K562 (cell line): ENCODE results near the gene DTL. TPM values are rescaled to one million over a fixed set of nuclear protein-coding genes. Genes with fewer than 3 reads are reported as not detected.

Source experiments
- BHLHE40 ChIP-seq: IDR thresholded peaks from 2 replicates; pipeline ENCODE4 v1.6.1; 2011; ENCODE audit warnings: low read length, improper control_type of control experiment
- CBFB ChIP-seq: sonication (generic); formaldehyde crosslinking; IDR thresholded peaks from 2 replicates; pipeline ENCODE4 v1.4.0; 2020; ENCODE audit warnings: mild to moderate bottlenecking, missing genetic modification reagents
- EGR1 ChIP-seq: fragments of 450-650 bp; conservative IDR thresholded peaks from 2 replicates; pipeline ENCODE4 v1.6.1; 2017; ENCODE audit warnings: mild to moderate bottlenecking
- FOXP1 ChIP-seq: sonication (generic); formaldehyde crosslinking; IDR thresholded peaks from 2 replicates; pipeline ENCODE4 v1.8.0; 2022; ENCODE audit warnings: mild to moderate bottlenecking, missing genetic modification reagents
- HNRNPLL ChIP-seq: fragments of 200-400 bp; formaldehyde crosslinking; IDR thresholded peaks from 2 replicates; pipeline ENCODE4 v1.6.1; 2017; ENCODE audit warnings: low read length, low read depth, mild to moderate bottlenecking; ENCODE audit not compliant: poor library complexity, severe bottlenecking
- LEF1 ChIP-seq: fragments of 450-650 bp; IDR thresholded peaks from 2 replicates; pipeline ENCODE4 v1.6.1; 2016; ENCODE audit warnings: mild to moderate bottlenecking
- MTA1 ChIP-seq: fragments of 450-650 bp; IDR thresholded peaks from 2 replicates; pipeline ENCODE4 v1.6.1; 2017; ENCODE audit warnings: borderline replicate concordance
- MYNN ChIP-seq, 2 experiments: sonication (generic); formaldehyde crosslinking in 1 of 2; IDR thresholded peaks; 2 replicates each; pipeline versions ENCODE4 v1.5.0 to v1.6.1; 2016 to 2020; ENCODE audit warnings: antibody characterized with exemption in 1 of 2, missing genetic modification reagents in 1 of 2
- POLR3G ChIP-seq: IDR thresholded peaks from 2 replicates; pipeline ENCODE4 v1.6.1; 2011; ENCODE audit not compliant: insufficient read length, insufficient replicate concordance; ENCODE audit errors: extremely low read depth
- RBFOX2 ChIP-seq: fragments of 200-400 bp; formaldehyde crosslinking; IDR thresholded peaks from 2 replicates; pipeline ENCODE4 v1.6.1; 2017; ENCODE audit warnings: low read depth, mild to moderate bottlenecking, low read length, moderate library complexity
- RBM17 ChIP-seq: fragments of 200-400 bp; formaldehyde crosslinking; IDR thresholded peaks from 2 replicates; pipeline ENCODE4 v1.6.1; 2017; ENCODE audit warnings: low read depth, mild to moderate bottlenecking, low read length, borderline replicate concordance
- RCOR1 ChIP-seq, 2 experiments: IDR thresholded peaks; 2 replicates each; pipeline ENCODE4 v1.6.1; 2012; ENCODE audit warnings: low read depth in 2 of 2, low read length in 2 of 2, borderline replicate concordance in 1 of 2, improper control_type of control experiment in 1 of 2
- WHSC1 ChIP-seq: IDR thresholded peaks from one replicate; pipeline ENCODE4 v1.6.1; 2012; ENCODE audit warnings: low read length, control low read depth, inconsistent platforms
- ZFP30 ChIP-seq: fragments of 250-450 bp; sonication (Bioruptor Pico); IDR thresholded peaks from 2 replicates; pipeline ENCODE4 v1.8.0; 2022; ENCODE audit warnings: moderate library complexity, mild to moderate bottlenecking, inconsistent platforms, borderline replicate concordance
- ZFX ChIP-seq: sonication (generic); formaldehyde crosslinking; IDR thresholded peaks from 2 replicates; pipeline ENCODE4 v1.8.0; 2022; ENCODE audit warnings: mild to moderate bottlenecking, missing genetic modification reagents, moderate library complexity
- ZNF121 ChIP-seq: sonication (generic); formaldehyde crosslinking; conservative IDR thresholded peaks from 2 replicates; pipeline ENCODE4 v1.8.0; 2022; ENCODE audit warnings: missing genetic modification reagents
- ZNF282 ChIP-seq: sonication (generic); formaldehyde crosslinking; IDR thresholded peaks from 2 replicates; pipeline ENCODE4 v1.8.1; 2023; ENCODE audit warnings: missing genetic modification reagents
- polyA plus RNA-seq, 8 experiments: library from polyadenylated mRNA; depleted of rRNA in 4 of 8; stranded (reverse) in 5 of 8; unstranded in 3 of 8; fragments of >200 nt; fragmentation: Nextera tagmentation in 2 of 8; fragmentation: Illumina TruSeq in 1 of 8; extraction: Ambion mirVana in 2 of 8; extraction: Trizol in 1 of 8; gene quantifications; 2 replicates each; pipeline versions ENCODE4 v1.2.1 to v1.2.3, GENCODE V29; 2011 to 2014; ENCODE audit warnings: inconsistent platforms in 1 of 8, missing spikeins in 1 of 8
- total RNA-seq, 7 experiments: library from RNA; depleted of rRNA in 6 of 7; stranded (reverse); fragments of >200 nt in 6 of 7; fragmentation: Illumina TruSeq in 2 of 7; extraction: Trizol in 2 of 7; gene quantifications; 2 replicates each; pipeline versions ENCODE4 v1.2.1 to v1.2.3, GENCODE V29; 2011 to 2021; ENCODE audit warnings: low replicate concordance in 1 of 7
- TF ChIP-seq, protein P1 (sequence below), 2 experiments: fragments of 150-350 bp in 1 of 2; IDR thresholded peaks; 2 replicates each; pipeline ENCODE4 v1.6.1; 2012 to 2016; ENCODE audit warnings: low read depth in 2 of 2, low read length in 2 of 2, mild to moderate bottlenecking in 1 of 2, moderate library complexity in 1 of 2
- TF ChIP-seq, protein P2 (sequence below): fragments of 250-450 bp; sonication (Bioruptor Pico); IDR thresholded peaks from 2 replicates; pipeline ENCODE4 v1.8.0; 2022; ENCODE audit warnings: inconsistent platforms
- TF ChIP-seq, protein P3 (sequence below): fragments of 250-450 bp; sonication (Bioruptor Pico); IDR thresholded peaks from 2 replicates; pipeline ENCODE4 v1.8.0; 2021; ENCODE audit warnings: moderate library complexity, mild to moderate bottlenecking, inconsistent platforms
- TF ChIP-seq, protein P4 (sequence below): fragments of 450-650 bp; IDR thresholded peaks from 2 replicates; pipeline ENCODE4 v1.6.1; 2016; ENCODE audit warnings: mild to moderate bottlenecking

DTL gene
- total and polyA plus RNA-seq, 9 of the 15 experiments (the other 6 are each of a cell fraction or from before 2014, with no cell fraction given) = 38.3 to 81.0 (median 63.2) TPM

DNA sequence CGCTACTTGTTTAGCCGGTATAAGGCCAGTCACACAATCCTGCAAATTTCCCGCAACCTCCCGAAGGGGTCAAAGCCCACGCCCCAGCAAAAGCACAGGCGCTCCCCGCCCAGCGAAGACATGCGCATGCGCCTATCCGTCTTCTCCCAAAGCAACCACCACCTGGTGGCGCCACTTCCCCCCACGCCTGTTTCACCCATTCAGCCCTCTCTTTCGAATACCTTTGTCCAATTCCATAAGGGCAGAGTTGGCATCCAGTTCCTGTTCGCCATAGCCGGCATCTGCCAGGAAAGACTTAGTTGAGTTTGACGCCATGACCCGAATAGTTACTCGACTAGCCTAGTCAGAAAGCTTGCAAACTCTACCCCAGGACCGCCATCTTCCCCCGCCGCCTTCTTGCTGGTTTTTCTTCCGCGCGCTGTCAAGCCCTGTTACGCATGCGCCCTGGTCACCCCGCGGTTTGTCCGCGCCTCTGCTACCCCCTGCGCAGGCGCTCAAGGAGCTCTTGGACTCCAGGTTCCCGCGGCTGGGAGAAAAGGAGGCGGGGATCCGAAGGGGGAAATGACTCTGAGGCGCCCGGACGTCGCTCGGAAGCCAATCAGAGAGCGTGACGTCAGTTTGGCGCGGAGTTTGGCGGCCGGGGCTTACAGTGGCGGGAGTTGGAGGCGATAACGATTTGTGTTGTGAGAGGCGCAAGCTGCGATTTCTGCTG, at the start of gene DTL, which contains the start of gene INTS7 (continued):
- TF ChIP-seq, protein P1, sequence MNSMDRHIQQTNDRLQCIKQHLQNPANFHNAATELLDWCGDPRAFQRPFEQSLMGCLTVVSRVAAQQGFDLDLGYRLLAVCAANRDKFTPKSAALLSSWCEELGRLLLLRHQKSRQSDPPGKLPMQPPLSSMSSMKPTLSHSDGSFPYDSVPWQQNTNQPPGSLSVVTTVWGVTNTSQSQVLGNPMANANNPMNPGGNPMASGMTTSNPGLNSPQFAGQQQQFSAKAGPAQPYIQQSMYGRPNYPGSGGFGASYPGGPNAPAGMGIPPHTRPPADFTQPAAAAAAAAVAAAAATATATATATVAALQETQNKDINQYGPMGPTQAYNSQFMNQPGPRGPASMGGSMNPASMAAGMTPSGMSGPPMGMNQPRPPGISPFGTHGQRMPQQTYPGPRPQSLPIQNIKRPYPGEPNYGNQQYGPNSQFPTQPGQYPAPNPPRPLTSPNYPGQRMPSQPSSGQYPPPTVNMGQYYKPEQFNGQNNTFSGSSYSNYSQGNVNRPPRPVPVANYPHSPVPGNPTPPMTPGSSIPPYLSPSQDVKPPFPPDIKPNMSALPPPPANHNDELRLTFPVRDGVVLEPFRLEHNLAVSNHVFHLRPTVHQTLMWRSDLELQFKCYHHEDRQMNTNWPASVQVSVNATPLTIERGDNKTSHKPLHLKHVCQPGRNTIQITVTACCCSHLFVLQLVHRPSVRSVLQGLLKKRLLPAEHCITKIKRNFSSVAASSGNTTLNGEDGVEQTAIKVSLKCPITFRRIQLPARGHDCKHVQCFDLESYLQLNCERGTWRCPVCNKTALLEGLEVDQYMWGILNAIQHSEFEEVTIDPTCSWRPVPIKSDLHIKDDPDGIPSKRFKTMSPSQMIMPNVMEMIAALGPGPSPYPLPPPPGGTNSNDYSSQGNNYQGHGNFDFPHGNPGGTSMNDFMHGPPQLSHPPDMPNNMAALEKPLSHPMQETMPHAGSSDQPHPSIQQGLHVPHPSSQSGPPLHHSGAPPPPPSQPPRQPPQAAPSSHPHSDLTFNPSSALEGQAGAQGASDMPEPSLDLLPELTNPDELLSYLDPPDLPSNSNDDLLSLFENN (IDR thresholded peaks at IDR 0.05; ENCODE audit: low read depth in 2 of 2, low read length in 2 of 2) = peak; percentile 16 to 20; a peak in 1 of 4 replicates
- TF ChIP-seq ZNF282 (CRISPR knock-in tag) (no peak), RBM17 (no peak), HNRNPLL (peak; percentile 84), CBFB (CRISPR knock-in tag) (no peak; the same call in 1 of the 2 replicates), LEF1 (peak; percentile 42; the same call in 1 of the 2 replicates), RBFOX2 (peak; percentile 96), BHLHE40 (peak; percentile 48), POLR3G (no peak), MYNN (IDR thresholded peaks at IDR 0.05) (peak; percentile 56; the same call in 1 of the 2 replicates), MYNN (CRISPR knock-in tag; IDR thresholded peaks at IDR 0.05) (no peak), FOXP1 (CRISPR knock-in tag) (no peak), MTA1 (peak; percentile 83), ZNF121 (CRISPR knock-in tag) (no peak), ZFP30 (no peak), RCOR1 (IDR thresholded peaks at IDR 0.05; ENCODE audit: borderline replicate concordance in 1 of 2, low read depth in 2 of 2, low read length in 2 of 2) (peak in 1 of 2 experiments; percentile 70; a peak in 2 of 4 replicates), EGR1 (peak; percentile 84), ZFX (CRISPR knock-in tag) (no peak), WHSC1 (no peak)
- TF ChIP-seq, protein P2, sequence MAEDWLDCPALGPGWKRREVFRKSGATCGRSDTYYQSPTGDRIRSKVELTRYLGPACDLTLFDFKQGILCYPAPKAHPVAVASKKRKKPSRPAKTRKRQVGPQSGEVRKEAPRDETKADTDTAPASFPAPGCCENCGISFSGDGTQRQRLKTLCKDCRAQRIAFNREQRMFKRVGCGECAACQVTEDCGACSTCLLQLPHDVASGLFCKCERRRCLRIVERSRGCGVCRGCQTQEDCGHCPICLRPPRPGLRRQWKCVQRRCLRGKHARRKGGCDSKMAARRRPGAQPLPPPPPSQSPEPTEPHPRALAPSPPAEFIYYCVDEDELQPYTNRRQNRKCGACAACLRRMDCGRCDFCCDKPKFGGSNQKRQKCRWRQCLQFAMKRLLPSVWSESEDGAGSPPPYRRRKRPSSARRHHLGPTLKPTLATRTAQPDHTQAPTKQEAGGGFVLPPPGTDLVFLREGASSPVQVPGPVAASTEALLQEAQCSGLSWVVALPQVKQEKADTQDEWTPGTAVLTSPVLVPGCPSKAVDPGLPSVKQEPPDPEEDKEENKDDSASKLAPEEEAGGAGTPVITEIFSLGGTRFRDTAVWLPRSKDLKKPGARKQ (CRISPR knock-in tag) = no peak
- TF ChIP-seq, protein P3, sequence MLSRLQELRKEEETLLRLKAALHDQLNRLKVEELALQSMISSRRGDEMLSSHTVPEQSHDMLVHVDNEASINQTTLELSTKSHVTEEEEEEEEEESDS (CRISPR knock-in tag) = no peak
- TF ChIP-seq, protein P4, sequence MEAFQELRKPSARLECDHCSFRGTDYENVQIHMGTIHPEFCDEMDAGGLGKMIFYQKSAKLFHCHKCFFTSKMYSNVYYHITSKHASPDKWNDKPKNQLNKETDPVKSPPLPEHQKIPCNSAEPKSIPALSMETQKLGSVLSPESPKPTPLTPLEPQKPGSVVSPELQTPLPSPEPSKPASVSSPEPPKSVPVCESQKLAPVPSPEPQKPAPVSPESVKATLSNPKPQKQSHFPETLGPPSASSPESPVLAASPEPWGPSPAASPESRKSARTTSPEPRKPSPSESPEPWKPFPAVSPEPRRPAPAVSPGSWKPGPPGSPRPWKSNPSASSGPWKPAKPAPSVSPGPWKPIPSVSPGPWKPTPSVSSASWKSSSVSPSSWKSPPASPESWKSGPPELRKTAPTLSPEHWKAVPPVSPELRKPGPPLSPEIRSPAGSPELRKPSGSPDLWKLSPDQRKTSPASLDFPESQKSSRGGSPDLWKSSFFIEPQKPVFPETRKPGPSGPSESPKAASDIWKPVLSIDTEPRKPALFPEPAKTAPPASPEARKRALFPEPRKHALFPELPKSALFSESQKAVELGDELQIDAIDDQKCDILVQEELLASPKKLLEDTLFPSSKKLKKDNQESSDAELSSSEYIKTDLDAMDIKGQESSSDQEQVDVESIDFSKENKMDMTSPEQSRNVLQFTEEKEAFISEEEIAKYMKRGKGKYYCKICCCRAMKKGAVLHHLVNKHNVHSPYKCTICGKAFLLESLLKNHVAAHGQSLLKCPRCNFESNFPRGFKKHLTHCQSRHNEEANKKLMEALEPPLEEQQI = no peak; the same call in none of the 2 replicates
